ENCODE data around the gene TST.

DNA sequence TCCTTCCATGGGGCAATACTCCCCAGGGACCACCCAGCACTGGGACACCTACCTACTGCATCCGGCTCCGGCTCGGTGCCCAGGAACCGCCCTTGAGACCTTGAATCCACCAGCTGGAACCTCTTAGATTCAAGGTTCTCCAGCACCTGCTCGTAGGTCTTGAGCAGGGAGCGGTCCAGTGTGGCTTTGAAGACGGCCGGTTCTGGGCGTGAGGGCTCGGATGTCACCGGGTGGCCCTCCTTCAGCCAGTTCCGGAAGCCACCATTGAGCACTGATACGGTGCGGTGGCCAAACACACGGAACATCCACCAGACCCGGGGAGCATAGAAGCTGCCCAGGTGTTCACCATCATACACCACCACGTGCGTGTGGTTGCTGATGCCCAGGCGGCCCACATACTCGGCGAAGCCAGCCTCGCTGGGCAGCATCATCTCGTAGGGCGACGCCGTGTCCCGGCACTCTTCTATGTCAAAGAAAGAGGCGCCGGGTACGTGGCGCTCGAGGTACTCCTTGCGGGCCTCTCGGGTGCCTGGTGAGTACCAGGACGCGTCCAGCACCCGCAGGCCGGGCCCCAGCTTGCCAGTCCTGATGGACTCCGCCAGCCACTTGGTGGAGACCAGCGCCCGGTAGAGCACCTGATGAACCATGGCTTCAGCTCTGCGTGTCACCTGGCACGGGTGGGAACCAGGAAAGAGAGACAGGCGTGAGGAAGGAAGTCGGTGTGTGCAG is 997 bp downstream of the TST start:
- TF ChIP-seq KDM5A (IDR thresholded peaks at IDR 0.05; ENCODE audit: low read length) (no peak), EP300 (IDR thresholded peaks at IDR 0.05; ENCODE audit: borderline replicate concordance in 1 of 2, low read depth in 2 of 2, low read length in 2 of 2) (no peak), JUN (IDR thresholded peaks at IDR 0.05; ENCODE audit: low read depth, low read length) (no peak), TAF1 (IDR thresholded peaks at IDR 0.05; ENCODE audit: low read depth, low read length) (no peak), POLR2A (IDR thresholded peaks at IDR 0.05; ENCODE audit: control extremely low read depth in 1 of 2, low read depth in 2 of 2, low read length in 2 of 2) (no peak), YY1 (IDR thresholded peaks at IDR 0.05; ENCODE audit: low read depth, low read length) (no peak), BCL11A (IDR thresholded peaks at IDR 0.05; ENCODE audit: low read depth in 2 of 2, low read length in 2 of 2) (no peak), GABPA (IDR thresholded peaks at IDR 0.05; ENCODE audit: borderline replicate concordance, insufficient read depth, low read length) (no peak)
- TF ChIP-seq, protein P1, sequence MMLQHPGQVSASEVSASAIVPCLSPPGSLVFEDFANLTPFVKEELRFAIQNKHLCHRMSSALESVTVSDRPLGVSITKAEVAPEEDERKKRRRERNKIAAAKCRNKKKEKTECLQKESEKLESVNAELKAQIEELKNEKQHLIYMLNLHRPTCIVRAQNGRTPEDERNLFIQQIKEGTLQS (IDR thresholded peaks at IDR 0.05; ENCODE audit: insufficient read depth, low read depth, low read length) = no peak
- TF ChIP-seq, protein P2, sequence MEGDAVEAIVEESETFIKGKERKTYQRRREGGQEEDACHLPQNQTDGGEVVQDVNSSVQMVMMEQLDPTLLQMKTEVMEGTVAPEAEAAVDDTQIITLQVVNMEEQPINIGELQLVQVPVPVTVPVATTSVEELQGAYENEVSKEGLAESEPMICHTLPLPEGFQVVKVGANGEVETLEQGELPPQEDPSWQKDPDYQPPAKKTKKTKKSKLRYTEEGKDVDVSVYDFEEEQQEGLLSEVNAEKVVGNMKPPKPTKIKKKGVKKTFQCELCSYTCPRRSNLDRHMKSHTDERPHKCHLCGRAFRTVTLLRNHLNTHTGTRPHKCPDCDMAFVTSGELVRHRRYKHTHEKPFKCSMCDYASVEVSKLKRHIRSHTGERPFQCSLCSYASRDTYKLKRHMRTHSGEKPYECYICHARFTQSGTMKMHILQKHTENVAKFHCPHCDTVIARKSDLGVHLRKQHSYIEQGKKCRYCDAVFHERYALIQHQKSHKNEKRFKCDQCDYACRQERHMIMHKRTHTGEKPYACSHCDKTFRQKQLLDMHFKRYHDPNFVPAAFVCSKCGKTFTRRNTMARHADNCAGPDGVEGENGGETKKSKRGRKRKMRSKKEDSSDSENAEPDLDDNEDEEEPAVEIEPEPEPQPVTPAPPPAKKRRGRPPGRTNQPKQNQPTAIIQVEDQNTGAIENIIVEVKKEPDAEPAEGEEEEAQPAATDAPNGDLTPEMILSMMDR (IDR thresholded peaks at IDR 0.05; ENCODE audit: control extremely low read depth in 1 of 3, insufficient read depth in 1 of 3, low read depth in 1 of 3, low read length in 3 of 3) = no peak
- TF ChIP-seq, protein P3, sequence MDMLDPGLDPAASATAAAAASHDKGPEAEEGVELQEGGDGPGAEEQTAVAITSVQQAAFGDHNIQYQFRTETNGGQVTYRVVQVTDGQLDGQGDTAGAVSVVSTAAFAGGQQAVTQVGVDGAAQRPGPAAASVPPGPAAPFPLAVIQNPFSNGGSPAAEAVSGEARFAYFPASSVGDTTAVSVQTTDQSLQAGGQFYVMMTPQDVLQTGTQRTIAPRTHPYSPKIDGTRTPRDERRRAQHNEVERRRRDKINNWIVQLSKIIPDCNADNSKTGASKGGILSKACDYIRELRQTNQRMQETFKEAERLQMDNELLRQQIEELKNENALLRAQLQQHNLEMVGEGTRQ (IDR thresholded peaks at IDR 0.05; ENCODE audit: low read length) = no peak

All from H1 (cell line).